ENCODE measurements around the gene RBFOX1. TPM values are rescaled to one million over a fixed set of nuclear protein-coding genes. Genes with fewer than 3 reads are reported as not detected.

RBFOX1 gene
- total and polyA plus RNA-seq, 10 of the 15 experiments (the other 5 are each of a cell fraction or from before 2014, with no cell fraction given): 0.87 TPM; not detected in 9

DNA sequence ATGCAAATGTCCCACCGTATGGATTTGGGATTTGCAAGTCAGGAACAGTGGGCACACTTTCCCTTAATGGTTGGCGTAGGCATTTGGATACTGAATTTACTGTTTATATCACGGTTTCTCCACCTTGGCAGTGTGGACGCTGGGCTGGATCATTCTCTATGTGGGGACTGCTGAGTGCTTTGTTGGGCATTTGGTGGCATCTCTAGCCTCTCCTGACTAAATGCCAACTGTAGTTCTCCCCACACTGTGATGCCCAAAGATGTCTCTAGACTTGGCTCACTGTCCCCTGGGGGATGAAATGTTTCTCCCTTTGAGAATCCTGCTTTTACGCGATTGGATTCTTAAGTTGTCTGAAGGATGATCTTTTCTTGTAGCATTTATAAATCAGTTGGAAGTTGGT lies 49.0 kb downstream of the RBFOX1 start:
- no TSS peak for BruUV-seq (replicated peaks)
- no peak for ATAC-seq

More for the DNA sequence above, 49.0 kb downstream of the RBFOX1 start:
- ChIA-PET SMC1A (ENCODE audit: uncharacterized antibody, unreplicated experiment) (no interaction called here), CTCF (no interaction called here), POLR2A (no interaction called here), RAD21 (ENCODE audit: unreplicated experiment) (no interaction called here)
- FAIRE-seq (no peak), DNase-seq (ENCODE audit: low read depth, low spot score) (no peak)
- H3K27me3 ChIP-seq (replicated peaks in 1 of 2; ENCODE audit: control insufficient read depth in 2 of 2, insufficient read depth in 2 of 2, low read length in 1 of 2): no peaks in the 10 kb centered on the region
- intact Hi-C loops (cut with micrococcal nuclease; ENCODE audit: unreplicated experiment) (no loop called here), in situ Hi-C loops (cut with MboI) (no loop called here)
- TF ChIP-seq FOXM1 (IDR thresholded peaks at IDR 0.05; ENCODE audit: low read depth, low read length) (no peak), RBBP5 (conservative IDR thresholded peaks at IDR 0.05) (no peak), ZNF217 (IDR thresholded peaks at IDR 0.05) (no peak), SMARCA5 (IDR thresholded peaks at IDR 0.05) (no peak), RAD51 (IDR thresholded peaks at IDR 0.05) (no peak), CBX3 (IDR thresholded peaks at IDR 0.05; ENCODE audit: borderline replicate concordance, low read depth) (no peak), TCF7 (IDR thresholded peaks at IDR 0.05; ENCODE audit: borderline replicate concordance) (no peak), SREBF2 (IDR thresholded peaks at IDR 0.05; ENCODE audit: low read length) (no peak), TCF12 (IDR thresholded peaks at IDR 0.05; ENCODE audit: low read depth, low read length) (no peak), NFYA (IDR thresholded peaks at IDR 0.05; ENCODE audit: borderline replicate concordance, low read depth, low read length) (no peak), SMAD5 (IDR thresholded peaks at IDR 0.05; ENCODE audit: low read depth) (no peak), ZZZ3 (IDR thresholded peaks at IDR 0.05; ENCODE audit: control insufficient read depth, insufficient read length, low read depth) (no peak)
- TF ChIP-seq, protein P1, sequence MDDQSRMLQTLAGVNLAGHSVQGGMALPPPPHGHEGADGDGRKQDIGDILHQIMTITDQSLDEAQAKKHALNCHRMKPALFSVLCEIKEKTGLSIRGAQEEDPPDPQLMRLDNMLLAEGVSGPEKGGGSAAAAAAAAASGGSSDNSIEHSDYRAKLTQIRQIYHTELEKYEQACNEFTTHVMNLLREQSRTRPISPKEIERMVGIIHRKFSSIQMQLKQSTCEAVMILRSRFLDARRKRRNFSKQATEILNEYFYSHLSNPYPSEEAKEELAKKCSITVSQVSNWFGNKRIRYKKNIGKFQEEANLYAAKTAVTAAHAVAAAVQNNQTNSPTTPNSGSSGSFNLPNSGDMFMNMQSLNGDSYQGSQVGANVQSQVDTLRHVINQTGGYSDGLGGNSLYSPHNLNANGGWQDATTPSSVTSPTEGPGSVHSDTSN (IDR thresholded peaks at IDR 0.05; ENCODE audit: insufficient replicate concordance, low read depth, low read length): no peak
- TF ChIP-seq, protein P2, sequence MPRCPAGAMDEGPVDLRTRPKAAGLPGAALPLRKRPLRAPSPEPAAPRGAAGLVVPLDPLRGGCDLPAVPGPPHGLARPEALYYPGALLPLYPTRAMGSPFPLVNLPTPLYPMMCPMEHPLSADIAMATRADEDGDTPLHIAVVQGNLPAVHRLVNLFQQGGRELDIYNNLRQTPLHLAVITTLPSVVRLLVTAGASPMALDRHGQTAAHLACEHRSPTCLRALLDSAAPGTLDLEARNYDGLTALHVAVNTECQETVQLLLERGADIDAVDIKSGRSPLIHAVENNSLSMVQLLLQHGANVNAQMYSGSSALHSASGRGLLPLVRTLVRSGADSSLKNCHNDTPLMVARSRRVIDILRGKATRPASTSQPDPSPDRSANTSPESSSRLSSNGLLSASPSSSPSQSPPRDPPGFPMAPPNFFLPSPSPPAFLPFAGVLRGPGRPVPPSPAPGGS (IDR thresholded peaks at IDR 0.05; ENCODE audit: borderline replicate concordance, insufficient read depth, low read depth, low read length, poor library complexity, severe bottlenecking): no peak
- H3K79me2 ChIP-seq (ENCODE audit: control insufficient read depth, insufficient read depth, low read length): no peaks in the 10 kb centered on the region
- H3K36me3 ChIP-seq (ENCODE audit: control insufficient read depth in 2 of 2, insufficient read depth in 2 of 2, low read length in 1 of 2): no peaks in the 10 kb centered on the region
- H3K27ac ChIP-seq (ENCODE audit: control insufficient read depth, insufficient read depth): no peak overlapping the region
- no peak overlapping the region for H3K4me2 ChIP-seq (ENCODE audit: control insufficient read depth, insufficient read depth)
- WGBS (ENCODE audit: insufficient coverage, insufficient replicate concordance, low lambda C conversion rate, missing lambda C conversion rate): 20% methylated on average over 6 of the region's 6 CpGs
- H3K9ac ChIP-seq (ENCODE audit: control insufficient read depth, insufficient read depth, low read length): no peak overlapping the region
- H3K4me3 ChIP-seq: no peak overlapping the region
- H3K4me1 ChIP-seq (ENCODE audit: control insufficient read depth, insufficient read depth, low read length): no peaks in the 10 kb centered on the region
- no peaks in the 10 kb centered on the region; the same call in 2 of the 3 replicates for H3K9me3 ChIP-seq (replicated peaks; ENCODE audit: control insufficient read depth, insufficient read depth, low read length)
- H2AFZ ChIP-seq (ENCODE audit: control insufficient read depth, low read depth, low read length): no peak overlapping the region
- H4K20me1 ChIP-seq (ENCODE audit: control insufficient read depth, insufficient read depth): no peaks in the 10 kb centered on the region

Measured in GM12878 (cell line).